ENCODE measurements around the gene CRLF1. TPM values are rescaled to one million over a fixed set of nuclear protein-coding genes. Genes with fewer than 3 reads are reported as not detected.
"Not testable (repeated sequence)": the region's sequence is repeated elsewhere in the genome, so short reads cannot be mapped to it uniquely, and the experiment has no call there.

Gene CRLF1
- total RNA-seq, 1 donor from 2014 or later: 29.6 TPM

DNA sequence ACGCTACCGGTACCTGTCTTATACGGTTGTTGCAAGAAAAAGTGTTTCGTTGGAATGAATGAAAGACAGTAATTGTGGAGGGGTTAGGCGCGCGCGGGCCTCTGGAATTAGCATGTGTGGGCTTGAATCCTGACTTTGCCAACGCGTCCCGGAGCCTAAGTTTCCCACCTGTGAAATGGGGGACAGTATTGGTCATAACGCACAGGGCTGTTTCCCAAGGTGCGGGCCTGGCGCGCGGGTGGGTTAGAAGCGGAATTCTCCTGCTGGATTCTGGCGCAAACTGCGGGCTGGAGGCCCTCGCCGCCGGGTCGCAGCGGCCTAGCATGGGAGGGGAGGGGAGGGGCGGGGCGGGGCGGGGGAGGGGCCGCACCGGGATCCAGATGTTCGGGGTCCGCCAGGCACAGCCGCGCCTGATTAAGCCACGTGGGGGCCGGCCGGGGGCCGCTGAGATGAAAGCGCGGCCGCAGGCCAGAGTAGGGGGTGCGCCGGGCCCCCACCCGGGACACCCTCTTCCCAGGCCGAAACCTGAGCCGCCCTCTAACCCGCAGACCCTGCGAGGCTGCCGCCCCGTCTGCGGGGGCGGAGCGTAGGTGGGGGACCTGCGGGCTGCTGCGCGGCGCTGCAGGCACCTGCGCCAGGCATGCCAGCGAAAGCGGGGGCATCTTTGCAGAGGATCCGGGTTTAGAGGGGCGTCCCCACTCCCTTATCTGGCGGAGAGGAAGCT, 4.9 kb upstream of the CRLF1 start:
- intact Hi-C loops (cut with DNase I): no loop called here
- no peak for DNase-seq (ENCODE audit: low spot score)

DNA sequence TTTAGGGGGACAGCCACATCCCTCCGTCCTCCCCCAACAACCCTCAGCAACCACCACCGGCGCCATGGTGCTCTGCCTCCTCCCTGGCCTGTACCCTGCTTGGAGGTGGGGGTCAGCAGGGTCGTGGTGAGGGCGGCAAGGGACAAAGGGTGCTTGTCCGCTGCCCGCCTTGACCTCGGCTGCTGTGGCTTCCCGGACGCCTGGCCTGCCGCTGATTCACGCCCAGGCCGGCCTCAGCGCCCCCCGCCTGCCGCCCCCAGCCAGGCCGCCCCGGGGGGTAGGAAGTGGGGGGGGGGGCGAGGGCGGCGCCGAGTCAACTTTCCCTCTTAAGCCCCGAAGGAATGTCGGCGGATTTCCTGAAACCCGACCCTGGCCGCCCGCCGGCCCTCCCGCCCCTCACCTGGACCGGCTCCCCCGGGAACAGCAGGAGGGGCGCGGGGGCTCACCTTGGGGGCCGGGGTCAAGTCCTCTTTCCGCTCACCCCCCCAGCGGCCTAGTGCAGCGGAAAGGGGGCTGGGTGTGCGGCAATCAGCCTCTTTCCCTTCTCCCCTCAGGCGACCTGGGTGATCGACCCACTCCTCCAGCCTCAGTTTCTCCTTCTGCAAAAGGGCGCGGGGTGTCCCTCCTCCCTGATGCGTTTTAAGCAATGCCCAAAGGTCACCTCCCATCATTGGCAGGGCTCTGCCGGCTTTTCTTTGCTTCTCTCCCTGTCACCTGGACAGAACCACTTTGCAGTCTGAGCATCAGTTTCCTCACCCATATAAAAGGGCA, 4.1 kb upstream of the CRLF1 start:
- DNase-seq (ENCODE audit: low spot score): no peak
- intact Hi-C loops (cut with DNase I): no loop called here

DNA sequence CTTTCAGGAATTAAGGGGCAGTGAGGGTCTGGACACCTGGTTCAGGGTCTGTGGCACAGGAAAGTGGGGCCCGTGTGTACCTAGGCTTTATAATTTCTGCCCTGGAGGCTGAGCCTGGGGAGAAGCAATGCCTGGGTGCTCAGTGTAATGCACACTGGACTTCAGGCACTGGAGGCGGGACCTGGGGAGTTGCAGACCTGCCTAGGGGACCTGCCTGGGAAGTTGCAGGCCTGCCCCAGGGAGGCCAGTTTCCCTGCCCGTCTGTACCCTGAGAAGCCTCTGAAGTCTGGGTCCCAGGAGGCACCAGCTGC, 3.6 kb upstream of the CRLF1 start:
- no peak for DNase-seq (ENCODE audit: low spot score)
- intact Hi-C loops (cut with DNase I): no loop called here

DNA sequence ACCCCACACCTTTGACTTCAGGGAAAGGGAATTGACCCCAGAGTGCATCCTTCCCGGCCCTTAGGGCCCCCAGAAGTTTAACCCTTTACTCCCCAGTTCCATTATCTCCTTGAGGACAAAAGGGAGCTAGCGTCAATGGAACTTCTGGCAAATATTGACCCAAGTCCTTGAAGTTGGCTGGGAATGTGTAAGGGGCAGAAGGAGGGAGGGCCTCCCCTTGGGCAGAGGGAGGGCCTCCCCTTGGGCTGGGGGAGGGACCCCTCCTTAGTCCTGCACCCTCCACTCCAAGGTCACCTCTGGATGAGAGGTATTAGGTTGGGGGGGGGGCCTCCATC, 3.1 kb upstream of the CRLF1 start:
- intact Hi-C loops (cut with DNase I): no loop called here
- DNase-seq (ENCODE audit: low spot score): no peak

DNA sequence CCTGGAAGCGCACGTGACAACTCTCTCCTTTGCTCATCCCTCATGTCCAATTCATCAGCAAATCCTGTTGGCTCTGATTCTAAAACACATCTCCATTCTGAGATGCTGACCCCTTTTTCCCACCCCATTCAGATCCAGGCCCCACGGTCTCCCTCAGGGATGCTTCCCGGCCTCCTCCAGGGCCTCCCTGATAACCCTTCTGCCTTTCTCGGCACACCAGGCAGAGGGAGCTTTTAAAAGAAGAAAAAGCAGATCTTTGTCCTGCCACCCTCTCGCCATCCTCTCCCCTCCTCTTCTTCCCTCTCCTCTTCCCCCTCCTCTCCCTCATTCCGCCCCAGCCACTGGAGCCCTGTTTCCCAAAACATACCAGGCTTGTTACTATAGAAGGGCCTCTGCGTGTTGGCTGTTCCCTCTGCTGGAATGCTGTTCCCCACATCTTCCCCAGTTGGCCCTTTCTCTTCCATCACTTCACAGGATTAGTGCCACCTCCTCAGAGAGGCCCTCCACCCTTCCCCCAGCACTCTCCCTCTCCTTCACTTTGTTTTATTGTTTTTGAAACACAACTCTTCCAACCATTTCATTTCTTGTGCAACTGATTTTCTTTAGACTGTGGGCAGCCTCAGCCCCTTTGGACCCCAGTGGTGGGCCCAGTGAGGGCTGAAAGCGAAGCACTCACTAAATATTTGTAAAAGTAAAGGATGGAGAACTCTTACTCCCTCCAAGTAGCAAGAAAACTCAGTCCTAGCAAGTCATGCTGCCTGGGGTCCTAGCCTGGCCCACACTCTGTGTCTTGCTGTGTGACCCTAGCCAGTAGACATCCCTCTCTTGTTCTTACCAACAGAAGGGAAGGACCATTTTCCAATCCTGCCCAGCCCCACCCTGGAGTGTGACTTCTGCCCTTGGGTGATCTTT, 2.5 kb upstream of the CRLF1 start:
- intact Hi-C loops (cut with DNase I): no loop called here
- no peak for DNase-seq (ENCODE audit: low spot score)

DNA sequence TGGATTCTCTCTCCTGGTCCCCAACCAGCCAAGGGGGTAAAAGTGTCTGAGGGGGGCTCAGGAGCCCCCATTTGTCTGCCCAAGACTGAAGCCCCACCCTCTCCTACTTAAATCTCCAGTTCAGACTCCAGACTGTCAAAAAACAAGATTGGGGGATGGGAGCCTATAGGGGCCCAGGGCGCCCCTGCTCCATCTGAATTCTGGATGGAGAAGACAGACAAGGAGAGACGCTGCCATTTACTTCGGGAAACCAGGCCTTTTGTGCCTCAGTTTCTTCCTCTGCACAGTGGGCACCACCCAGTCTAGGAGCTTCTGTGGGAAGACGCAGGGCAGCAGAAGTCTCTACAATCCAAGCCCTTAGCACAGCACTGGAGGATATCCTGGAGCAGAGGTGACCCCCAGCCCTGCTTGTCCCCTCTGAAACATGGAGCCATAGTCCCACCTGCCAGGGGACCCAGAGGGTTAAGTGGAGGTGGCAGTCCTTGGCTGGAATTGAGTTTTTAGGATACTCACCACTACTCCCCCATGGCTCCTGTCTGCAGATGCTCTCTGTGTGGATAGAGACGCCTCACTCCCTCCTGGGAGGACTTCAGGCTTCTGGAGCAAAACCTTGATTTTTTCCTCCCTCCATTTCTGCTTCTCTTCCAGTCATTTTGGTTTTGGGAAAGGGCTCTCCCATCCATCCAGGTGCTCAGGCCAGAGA, 1.7 kb upstream of the CRLF1 start:
- no peak for DNase-seq (ENCODE audit: low spot score)
- intact Hi-C loops (cut with DNase I): no loop called here

DNA sequence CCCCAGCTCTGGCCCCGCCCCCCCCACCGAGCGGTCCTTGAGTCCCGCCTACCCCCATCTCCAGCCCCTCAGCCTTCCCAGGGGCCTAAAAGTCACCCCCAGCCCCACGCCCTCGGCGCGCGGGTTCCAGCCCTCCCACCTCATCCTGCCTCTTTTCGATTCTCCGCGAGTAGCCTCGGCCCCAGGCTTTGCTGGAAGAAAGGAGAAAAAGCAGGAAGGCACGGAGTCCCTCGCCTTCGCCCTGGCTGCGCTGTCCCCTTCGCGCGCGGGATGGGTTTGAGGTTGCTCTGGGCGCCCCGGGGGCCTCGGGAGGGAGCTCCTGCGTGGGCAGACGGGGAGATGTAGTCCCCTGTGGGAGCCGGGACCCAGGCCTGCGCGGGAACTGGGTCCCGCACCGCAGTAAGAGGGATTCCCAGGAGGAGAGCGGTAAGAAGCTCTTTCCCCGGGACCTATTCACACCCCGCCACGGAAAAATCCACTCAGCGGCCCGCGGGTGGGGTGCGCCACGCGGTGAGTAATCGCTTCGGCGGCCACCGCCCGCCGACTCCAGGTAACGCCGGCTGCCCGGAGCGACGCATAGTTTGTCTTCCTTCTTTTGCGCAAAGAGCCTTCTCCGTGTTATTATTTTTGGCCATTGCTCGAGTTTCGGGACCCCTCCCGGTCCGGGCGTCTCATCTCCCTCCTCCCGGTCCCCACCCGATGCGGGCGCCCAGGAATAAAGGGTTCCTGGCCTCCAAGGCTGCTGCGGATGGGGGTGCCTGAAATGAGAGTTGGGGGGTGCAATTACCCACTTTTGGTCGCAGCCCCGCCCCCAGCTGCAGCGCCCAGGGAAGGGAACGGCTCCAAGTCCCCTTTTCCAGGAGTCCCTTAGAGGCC, 865 bp upstream of the CRLF1 start:
- DNase-seq (ENCODE audit: low spot score): no peak
- intact Hi-C loops (cut with DNase I): no loop called here

DNA sequence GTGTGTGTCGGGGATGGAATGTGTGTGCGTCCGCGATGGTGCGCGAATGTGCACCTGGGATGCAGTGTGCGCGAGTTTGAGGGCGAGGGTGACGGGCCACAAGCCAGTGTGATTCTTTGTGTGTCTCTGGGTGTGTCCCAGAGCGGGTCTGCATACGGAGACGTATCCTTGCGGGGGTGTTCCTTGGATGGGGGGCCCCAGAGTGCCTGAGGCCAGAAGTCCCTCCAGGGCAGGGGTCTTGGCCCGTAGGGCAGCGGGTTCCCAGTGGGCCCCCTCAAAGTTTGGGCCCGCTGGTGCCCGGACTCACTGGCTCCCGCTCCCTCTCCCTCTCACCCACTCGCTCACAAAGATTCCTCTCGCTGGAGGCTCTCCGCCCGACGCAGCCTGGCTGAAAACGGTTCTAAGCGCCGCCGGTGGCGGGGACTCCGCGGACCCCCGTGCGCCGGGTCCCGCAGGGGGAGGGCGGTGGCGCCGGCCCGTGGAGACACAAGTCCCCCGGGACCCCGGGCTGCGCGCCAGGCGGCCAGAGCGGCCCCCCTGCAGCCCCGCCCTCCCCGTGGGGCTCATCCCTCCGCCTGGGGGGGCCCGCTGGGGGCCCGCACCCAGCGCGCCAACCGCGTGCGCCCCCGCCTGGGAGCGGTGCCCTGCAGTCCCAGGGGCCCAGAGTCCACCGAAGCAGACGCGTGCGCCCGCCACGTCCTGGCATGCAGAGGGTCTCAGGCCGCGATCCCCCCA, 886 bp downstream of the CRLF1 start:
- intact Hi-C loops (cut with DNase I): no loop called here
- DNase-seq (ENCODE audit: low spot score): no peak

DNA sequence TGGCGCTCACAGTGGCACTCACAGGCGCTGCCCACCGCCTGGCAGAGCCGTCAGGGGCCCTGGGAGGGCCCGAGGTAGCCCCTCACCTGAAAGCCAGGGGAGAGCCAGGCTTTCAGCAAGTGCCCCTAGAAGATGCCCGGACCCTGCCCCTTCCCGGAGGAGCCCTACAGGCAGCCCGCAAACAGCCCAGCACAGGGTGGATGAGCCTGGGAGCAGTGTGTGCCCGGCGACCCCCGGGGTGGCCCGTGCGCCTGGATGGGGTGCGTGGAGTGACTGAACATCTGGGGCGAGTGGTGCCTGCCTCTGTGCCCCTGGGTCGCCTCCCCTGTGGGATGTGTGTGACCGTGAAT, 1.4 kb downstream of the CRLF1 start:
- DNase-seq (ENCODE audit: low spot score): no peak
- intact Hi-C loops (cut with DNase I): no loop called here

DNA sequence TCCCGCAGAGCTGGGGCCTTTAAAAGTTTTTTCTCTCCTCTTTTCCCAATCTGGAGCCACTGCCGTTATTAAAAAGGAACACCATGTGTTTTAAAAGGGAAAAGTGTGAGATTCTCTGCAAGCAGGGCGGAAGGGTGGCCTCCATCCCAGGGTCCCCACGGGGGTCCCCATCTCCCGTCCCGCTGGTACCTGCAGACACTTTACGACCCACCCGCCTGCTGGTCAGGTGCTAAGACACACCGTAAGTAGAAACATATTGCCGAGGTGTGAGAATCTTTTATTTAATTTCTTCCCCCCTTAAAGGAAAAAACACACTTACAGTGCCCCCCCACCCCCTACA, 1.8 kb downstream of the CRLF1 start:
- intact Hi-C loops (cut with DNase I): no loop called here
- DNase-seq (ENCODE audit: low spot score): no peak

DNA sequence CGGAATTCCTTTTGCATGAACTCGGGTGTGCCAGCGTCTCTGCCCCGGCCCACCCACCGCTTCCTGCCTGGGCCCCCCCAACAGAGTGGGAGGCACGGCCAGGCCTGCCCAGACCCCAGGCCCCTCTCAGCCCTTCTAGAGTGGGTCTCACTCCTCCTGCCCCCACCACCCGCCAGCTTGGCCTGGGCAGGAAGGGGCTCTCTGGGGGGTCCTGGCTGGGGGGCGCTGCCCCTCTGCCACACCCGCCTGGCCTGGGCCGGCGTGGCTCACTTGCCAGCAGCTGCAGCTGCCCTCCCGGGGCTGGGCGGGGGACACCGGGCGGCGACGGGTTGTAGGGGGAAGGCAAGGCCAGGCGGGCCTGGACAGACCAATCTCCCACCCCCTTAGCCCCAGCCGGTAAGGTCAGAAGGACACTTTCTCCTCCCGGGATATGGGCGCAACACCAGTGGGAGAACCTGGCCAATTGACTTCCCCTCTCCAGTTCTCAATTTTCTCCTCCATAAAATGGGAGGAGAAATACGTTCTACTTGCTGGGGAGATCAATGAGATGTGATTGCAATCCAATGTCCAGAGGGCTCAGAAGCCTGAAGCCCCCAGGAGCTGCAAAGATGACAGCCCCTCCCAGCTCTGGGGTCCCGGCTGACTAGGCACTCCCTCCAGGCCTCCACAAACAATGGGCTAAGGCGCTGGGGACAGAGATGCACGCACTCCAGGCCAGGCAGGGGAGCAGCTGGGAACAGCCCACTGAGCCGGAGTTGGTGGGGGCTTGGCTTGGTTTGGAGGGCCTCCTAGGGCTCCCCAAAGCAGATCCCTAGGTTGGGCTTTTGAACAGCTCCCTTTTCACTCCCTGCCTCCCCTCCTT, 2.4 kb downstream of the CRLF1 start:
- intact Hi-C loops (cut with DNase I): no loop called here
- DNase-seq (ENCODE audit: low spot score): no peak

DNA sequence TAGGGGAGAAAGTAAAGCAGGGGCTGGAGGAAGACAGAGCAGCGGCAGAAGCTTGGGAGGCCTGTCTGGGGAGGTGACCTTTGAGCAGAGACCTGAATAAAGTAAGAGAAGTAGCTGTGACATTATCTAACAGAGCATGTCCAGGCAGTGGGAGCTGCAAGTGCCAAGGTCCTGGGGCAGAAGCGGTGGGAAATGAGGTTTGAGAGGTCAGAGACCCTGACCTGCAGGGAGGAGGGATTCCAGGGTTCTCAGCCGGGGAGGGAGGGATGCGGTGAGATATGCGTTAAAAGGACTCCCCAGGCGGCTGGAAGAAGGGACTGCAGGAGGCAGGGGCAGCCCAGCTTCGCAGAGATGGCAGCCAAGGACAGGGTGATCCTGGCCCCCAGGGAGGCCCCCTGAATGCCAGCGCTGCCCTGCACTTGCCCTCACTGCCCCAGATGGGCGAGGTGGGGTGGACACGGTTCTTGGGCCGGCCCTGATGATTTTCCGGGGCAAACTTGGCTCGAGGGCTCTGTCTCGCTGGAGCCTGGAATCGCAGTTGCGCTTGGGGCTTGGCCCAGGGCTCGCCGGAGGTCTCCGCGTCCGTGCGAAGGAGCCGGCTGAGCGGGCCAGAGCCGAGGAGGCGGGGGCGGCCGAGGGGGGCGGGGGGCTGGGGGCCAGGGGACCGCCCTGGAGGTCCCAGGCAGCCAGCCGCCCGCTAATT, 3.2 kb downstream of the CRLF1 start:
- intact Hi-C loops (cut with DNase I): no loop called here
- DNase-seq (ENCODE audit: low spot score): no peak

DNA sequence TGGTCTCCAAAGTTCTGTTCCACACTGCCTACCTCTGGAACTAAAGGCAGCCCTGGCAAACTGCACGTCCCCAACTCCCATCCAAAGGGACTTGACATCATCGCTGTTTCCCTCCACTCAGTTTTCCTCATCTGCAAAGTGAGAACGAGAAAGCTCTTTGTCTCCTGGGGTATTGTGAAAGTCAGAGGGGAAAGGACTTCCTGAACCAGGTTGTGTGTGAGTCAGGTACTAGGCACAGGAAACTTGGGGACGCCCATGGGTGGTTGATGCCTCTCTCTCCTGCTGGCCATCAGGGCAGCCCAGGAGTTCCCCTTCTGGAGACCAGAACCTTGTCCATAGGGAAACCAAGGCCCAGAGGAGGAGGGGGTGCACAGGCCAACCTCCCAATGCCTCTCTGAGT, 4.7 kb downstream of the CRLF1 start:
- intact Hi-C loops (cut with DNase I): no loop called here
- DNase-seq (ENCODE audit: low spot score): no peak

DNA sequence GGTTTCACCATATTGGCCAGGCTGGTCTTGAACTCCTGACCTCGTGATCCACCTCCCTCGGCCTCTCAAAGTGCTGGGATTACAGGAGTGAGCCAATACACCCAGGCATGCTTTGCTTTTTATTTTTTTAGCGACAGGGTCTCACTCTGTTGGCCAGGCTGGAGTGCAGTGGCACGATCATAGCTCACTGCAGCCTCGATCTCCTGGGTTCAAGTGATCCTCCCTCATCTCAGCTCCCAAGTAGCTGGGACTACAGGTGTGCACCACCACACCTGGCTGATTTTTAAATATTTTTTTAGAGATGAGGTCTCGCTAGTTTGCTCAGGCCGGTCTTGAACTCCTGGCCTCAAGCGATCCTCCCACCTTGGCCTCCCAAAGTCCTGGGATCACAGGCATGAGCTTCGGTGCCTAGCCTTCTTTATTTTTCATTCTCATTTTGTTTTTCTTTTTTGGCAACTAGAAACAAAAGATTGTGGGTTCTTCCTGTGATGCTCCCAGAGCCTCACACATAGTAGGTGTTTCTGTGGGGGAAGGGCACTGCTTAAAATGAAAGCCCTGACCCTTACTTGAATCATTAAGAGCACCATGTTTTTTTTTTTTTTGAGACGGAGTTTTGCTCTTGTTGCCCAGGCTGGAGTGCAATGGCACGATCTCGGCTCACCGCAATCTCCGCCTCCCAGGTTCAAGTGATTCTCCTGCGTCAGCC, 5.8 kb downstream of the CRLF1 start:
- intact Hi-C loops (cut with DNase I); DNase-seq (ENCODE audit: low spot score): not testable (repeated sequence)

DNA sequence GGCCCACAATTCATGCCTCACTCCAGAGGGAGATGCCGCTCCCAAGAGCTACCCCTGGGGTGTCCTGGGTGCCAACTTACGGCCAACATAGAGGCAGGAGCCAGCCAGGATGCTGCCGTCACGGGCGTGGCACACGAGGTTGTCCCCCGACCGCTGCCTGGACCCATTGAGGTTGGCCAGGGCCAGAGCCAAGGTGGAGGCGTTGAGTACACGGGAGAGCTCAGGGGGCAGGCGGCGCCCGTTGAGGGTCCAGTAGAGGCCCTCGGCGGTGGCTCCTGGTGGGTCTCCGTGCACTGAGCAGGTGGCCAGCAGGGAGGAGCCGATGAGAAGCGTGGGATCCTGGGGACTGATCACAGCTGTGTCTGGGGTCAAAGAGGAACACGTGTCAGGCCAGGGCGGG, 7.1 kb downstream of the CRLF1 start:
- intact Hi-C loops (cut with DNase I): no loop called here
- DNase-seq (ENCODE audit: low spot score): no peak

DNA sequence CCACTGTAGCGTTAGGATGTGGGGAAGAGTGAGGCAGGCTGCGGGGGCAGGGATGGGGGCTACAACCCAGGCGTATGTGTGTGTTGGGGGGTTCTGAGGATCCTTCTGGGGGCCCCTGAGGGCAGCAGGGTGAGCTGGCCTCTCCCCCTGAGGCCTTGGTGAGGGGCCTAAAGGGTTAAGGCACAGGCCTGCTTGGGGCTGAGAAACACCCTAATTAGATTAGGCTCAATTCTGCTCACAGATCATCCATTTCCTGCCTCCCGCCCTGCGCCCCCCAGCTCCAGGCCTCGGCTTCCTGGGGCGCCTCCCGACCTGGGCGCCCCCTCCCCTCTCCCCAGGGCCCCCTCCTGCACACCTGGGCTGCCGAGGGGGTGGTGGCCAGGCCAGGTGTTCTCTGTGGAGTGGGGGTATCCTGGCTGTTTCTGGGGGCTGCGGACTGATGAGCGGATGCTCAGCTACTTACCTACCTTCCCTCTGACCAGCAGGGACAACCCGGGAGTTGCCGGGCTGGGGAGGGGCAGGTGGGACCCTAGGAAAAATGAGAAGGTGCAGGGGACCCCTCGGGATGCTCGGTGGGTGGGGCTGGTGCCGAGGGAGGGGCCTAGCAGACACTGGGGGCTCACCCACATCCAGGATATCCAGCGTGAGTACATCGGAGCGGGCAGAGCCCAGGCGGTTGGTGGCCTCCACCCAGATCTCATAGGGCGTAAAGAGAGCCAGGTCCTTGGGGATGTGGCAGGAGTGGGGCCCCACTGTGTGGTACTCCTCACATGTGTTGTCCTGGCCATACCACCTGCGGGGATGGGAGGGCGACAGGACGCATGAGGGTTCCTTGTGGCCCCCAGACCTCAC, 8.6 kb downstream of the CRLF1 start:
- DNase-seq (ENCODE audit: low spot score): no peak
- intact Hi-C loops (cut with DNase I): no loop called here
